Breast epithelium (tissue), 4 donors: ENCODE measurements around the gene TLR6. TPM values are rescaled to one million over a fixed set of nuclear protein-coding genes. Genes with fewer than 3 reads are reported as not detected.

Experiments
- DNase-seq, 2 donors: peaks; one replicate each; pipeline ENCODE4 v3.0.0-alpha.2; 2019; ENCODE audit warnings: low spot score in 2 of 2
- H3K27ac ChIP-seq, 2 donors: fragments of 200-600 bp; sonication (generic) in 1 of 2; one replicate each; pipeline ENCODE4 v1.5.1; 2016 to 2019; ENCODE audit warnings: mild to moderate bottlenecking in 1 of 2
- H3K27me3 ChIP-seq, 2 donors: fragments of 200-600 bp; sonication (generic) in 1 of 2; one replicate each; pipeline versions ENCODE4 v1.5.1 to v1.6.0; 2017 to 2019; ENCODE audit warnings: control low read depth in 1 of 2, mild to moderate bottlenecking in 1 of 2
- H3K36me3 ChIP-seq: fragments of 200-600 bp; one replicate; pipeline ENCODE4 v1.5.1; 2019
- H3K4me1 ChIP-seq, 2 donors: fragments of 200-600 bp; sonication (generic); one replicate each; pipeline ENCODE4 v1.5.1; 2016 to 2019; ENCODE audit warnings: control low read depth in 1 of 2
- H3K4me3 ChIP-seq, 3 donors: fragments of 200-600 bp; sonication (generic); 1 replicate in 2 of 3; 2 replicates in 1 of 3; pipeline ENCODE4 v1.5.1; 2016 to 2019; ENCODE audit warnings: mild to moderate bottlenecking in 3 of 3, moderate library complexity in 2 of 3
- H3K9me3 ChIP-seq, 2 donors: fragments of 200-600 bp; sonication (generic) in 1 of 2; one replicate each; pipeline ENCODE4 v1.5.1; 2016 to 2019; ENCODE audit warnings: control low read depth in 1 of 2
- POLR2A ChIP-seq: fragments of 450-650 bp; IDR thresholded peaks from one replicate; pipeline ENCODE4 v1.6.1; 2016; ENCODE audit warnings: antibody characterized with exemption, mild to moderate bottlenecking, moderate library complexity
- POLR2AphosphoS5 ChIP-seq, 3 donors: sonication (generic); formaldehyde crosslinking; IDR thresholded peaks; one replicate each; pipeline ENCODE4 v1.6.1; 2017; ENCODE audit warnings: antibody characterized with exemption in 3 of 3
- intact Hi-C: fragments of 100-400 bp; cut with DNase I; formaldehyde crosslinking; loops from one replicate; pipeline ENCODE4 v1.15.1; 2023; ENCODE audit warnings: low total_unique reads
- total RNA-seq, 3 donors: library from RNA; depleted of rRNA; stranded (reverse); fragments of >200 nt; gene quantifications; one replicate each; pipeline ENCODE4 v1.1.0, GENCODE V29; 2016
- TF ChIP-seq, protein P1 (sequence below), 3 donors: fragments of 450-650 bp; IDR thresholded peaks; one replicate each; pipeline ENCODE4 v1.5.1; 2016 to 2017; ENCODE audit warnings: antibody characterized with exemption in 3 of 3, mild to moderate bottlenecking in 3 of 3, moderate library complexity in 3 of 3

TLR6 gene
- total RNA-seq, 3 donors from 2014 or later: 5.2 to 7.6 (median 5.3) TPM

DNA sequence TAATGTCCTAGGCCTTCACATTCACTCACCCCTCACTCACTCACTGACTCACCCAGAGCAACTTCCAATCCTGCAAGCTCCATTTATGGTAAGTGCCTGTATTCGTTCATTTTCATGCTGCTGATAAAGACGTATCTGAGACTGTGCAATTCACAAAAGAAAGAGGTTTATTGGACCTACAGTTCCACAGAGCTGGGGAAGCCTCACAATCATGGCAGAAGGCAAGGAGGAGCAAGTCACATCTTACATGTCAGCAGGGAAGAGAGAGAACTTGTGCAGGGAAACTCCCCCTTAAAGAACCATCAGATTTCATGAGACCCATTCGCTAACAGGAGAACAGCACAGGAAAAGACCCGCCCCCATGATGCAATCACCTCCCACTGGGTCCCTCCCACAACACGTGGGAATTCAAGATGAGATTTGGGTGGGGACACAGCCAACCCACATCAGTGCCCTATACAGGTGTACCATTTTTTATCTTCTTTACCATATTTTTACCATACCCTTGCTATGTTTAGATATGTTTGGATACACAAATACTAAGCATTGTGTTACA is 33.8 kb downstream of the TLR6 start:
- intact Hi-C loops: loop anchor here (5.0 kb wide), 1 partner anchor 436 kb away; no protein-coding TSS in a partner anchor
- no peaks in the 10 kb centered on the region for H3K27me3 ChIP-seq

DNA sequence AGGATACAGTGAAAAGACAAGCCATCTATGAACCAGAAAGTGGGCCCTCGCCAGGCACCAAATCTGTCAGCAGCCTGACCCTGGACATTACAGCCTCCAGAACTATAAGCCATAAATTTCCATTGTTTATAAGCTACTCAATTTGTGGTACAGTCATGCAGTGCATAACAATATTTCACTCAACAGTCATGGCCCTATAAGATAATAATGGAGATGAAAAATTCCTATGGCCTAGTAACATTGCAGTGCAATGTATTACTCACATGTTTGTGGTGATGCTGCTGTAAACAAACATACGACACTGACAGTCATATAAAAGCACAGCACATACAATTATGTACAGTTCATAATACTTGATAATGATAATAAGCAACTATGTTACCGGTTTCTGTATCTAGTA is 34.9 kb downstream of the TLR6 start:
- Histone ChIP-seq H3K4me1 (no peaks in the 10 kb centered on the region), H3K27me3 (no peaks in the 10 kb centered on the region), H3K4me3 (no peak overlapping the region), H3K27ac (no peak overlapping the region), H3K36me3 (no peaks in the 10 kb centered on the region), H3K9me3 (no peaks in the 10 kb centered on the region)
- intact Hi-C loops: loop anchor here (5.0 kb wide), 1 partner anchor 434 kb away; no protein-coding TSS in a partner anchor
- no peak for TF ChIP-seq POLR2A
- no peak for TF ChIP-seq POLR2AphosphoS5 (IDR thresholded peaks at IDR 0.05)
- TF ChIP-seq, protein P1, sequence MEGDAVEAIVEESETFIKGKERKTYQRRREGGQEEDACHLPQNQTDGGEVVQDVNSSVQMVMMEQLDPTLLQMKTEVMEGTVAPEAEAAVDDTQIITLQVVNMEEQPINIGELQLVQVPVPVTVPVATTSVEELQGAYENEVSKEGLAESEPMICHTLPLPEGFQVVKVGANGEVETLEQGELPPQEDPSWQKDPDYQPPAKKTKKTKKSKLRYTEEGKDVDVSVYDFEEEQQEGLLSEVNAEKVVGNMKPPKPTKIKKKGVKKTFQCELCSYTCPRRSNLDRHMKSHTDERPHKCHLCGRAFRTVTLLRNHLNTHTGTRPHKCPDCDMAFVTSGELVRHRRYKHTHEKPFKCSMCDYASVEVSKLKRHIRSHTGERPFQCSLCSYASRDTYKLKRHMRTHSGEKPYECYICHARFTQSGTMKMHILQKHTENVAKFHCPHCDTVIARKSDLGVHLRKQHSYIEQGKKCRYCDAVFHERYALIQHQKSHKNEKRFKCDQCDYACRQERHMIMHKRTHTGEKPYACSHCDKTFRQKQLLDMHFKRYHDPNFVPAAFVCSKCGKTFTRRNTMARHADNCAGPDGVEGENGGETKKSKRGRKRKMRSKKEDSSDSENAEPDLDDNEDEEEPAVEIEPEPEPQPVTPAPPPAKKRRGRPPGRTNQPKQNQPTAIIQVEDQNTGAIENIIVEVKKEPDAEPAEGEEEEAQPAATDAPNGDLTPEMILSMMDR (IDR thresholded peaks at IDR 0.05): no peak
- no peak for DNase-seq

More for the DNA sequence above, 33.8 kb downstream of the TLR6 start:
- no peaks in the 10 kb centered on the region for H3K36me3 ChIP-seq
- no peak for DNase-seq
- no peaks in the 10 kb centered on the region for H3K4me1 ChIP-seq
- no peak overlapping the region for H3K4me3 ChIP-seq
- TF ChIP-seq POLR2A (no peak), POLR2AphosphoS5 (IDR thresholded peaks at IDR 0.05) (no peak)
- H3K9me3 ChIP-seq: no peaks in the 10 kb centered on the region
- no peak overlapping the region for H3K27ac ChIP-seq

DNA sequence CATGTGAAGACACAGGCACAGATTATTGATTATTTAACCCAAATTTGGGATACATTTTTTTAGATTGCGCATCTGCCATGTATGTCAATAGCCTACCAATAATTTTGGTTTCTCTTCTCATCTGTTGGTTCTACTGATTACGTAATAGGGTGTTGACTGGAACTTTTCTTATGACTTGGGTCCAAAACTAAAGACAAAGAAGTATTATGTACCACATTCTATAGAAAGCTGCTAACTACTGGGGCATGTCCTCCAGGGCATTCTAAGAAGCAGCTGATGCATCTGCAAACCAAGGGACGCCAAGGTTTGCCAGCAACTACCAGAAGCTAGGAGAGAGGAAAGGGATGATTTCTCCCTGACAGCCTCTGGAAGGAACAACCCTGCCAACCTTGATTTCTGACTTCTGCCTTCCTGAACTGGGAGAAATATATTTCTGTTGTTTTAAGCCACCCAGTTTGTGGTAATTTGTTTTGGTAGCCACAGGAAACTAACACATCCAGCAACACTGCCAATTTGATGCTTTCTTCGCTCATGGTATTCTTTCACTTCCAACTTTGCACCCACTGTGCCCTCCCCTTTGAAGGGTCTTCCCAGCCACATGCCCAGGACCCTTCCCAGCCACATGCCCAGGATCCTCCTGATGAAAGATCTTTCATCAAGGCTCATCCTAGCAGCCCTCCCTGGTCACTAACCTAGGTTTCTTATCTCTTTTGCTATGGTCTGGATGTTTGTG is 36.1 kb downstream of the TLR6 start:
- Histone ChIP-seq H3K4me3 (no peak overlapping the region), H3K27ac (peak overlapping the region; percentile 15 to 79), H3K9me3 (no peaks in the 10 kb centered on the region), H3K4me1 (no peaks in the 10 kb centered on the region), H3K36me3 (no peaks in the 10 kb centered on the region), H3K27me3 (no peaks in the 10 kb centered on the region)
- DNase-seq: no peak
- TF ChIP-seq, protein P1 (IDR thresholded peaks at IDR 0.05): no peak
- TF ChIP-seq POLR2AphosphoS5 (IDR thresholded peaks at IDR 0.05): no peak
- TF ChIP-seq POLR2A: no peak
- intact Hi-C loops: loop anchor here (5.0 kb wide), 1 partner anchor 433 kb away; no protein-coding TSS in a partner anchor

GRCh38 chr4:38819569-38819968 is 37.0 kb downstream of the TLR6 start:
- no peaks in the 10 kb centered on the region for H3K36me3 ChIP-seq
- H3K4me1 ChIP-seq: no peaks in the 10 kb centered on the region
- no peaks in the 10 kb centered on the region for H3K27me3 ChIP-seq
- no peak for DNase-seq
- H3K9me3 ChIP-seq: peaks cover 0 to 8% of the 10 kb centered on the region in 2 donors
- intact Hi-C loops: no loop called here
- no peak overlapping the region for H3K4me3 ChIP-seq
- peak overlapping the region; percentile 79 for H3K27ac ChIP-seq
- no peak for TF ChIP-seq POLR2A

DNA sequence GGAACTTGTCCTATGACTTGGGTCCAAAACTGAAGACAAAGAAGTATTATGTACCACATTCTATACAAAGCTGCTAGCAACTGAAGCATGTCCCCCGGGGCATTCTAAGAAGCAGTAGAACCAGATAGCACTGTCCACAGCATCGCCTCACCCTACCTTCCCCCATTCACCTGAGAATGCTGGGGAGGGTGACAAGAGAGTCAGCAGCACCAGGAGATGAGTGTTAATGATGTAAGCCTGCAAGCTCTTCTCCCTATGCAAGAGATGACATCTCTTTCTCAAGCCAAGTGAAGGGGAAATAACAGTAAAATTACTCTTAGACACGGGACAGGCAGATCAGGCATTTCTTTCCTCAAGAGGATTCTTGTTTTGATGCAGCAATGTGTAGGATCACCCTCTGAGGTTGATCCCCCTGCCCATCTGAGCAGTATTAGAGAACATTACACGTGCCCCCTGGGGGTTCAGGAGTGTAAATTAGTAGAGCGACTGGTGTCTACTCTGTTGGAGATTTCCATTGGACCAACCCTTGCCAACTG is 38.1 kb downstream of the TLR6 start:
- DNase-seq: peak; percentile 56 to 80
- Histone ChIP-seq H3K9me3 (peaks cover 0 to 8% of the 10 kb centered on the region in 2 donors), H3K4me3 (no peak overlapping the region), H3K27ac (peak overlapping the region; percentile 79), H3K27me3 (no peaks in the 10 kb centered on the region), H3K36me3 (no peaks in the 10 kb centered on the region), H3K4me1 (no peaks in the 10 kb centered on the region)
- TF ChIP-seq POLR2A: no peak
- peak in 1 of 3 donors; percentile 58 for TF ChIP-seq POLR2AphosphoS5 (IDR thresholded peaks at IDR 0.05)
- intact Hi-C loops: no loop called here

- TF ChIP-seq, protein P1 (IDR thresholded peaks at IDR 0.05): no peak
- TF ChIP-seq POLR2AphosphoS5 (IDR thresholded peaks at IDR 0.05): no peak
- no peak for TF ChIP-seq POLR2A
- intact Hi-C loops: no loop called here
- H3K9me3 ChIP-seq: peaks cover 0 to 8% of the 10 kb centered on the region in 2 donors
- no peaks in the 10 kb centered on the region for H3K4me1 ChIP-seq
- H3K36me3 ChIP-seq: no peaks in the 10 kb centered on the region
- H3K27ac ChIP-seq: peak overlapping the region in 1 of 2 donors; percentile 3
- DNase-seq: no peak
- H3K4me3 ChIP-seq: no peak overlapping the region
- no peaks in the 10 kb centered on the region for H3K27me3 ChIP-seq
Measured at GRCh38 chr4:38815885-38816782, 40.5 kb downstream of the TLR6 start.
